Measurements from ENCODE around the gene CD79B. TPM values are rescaled to one million over a fixed set of nuclear protein-coding genes. Genes with fewer than 3 reads are reported as not detected.
"Not testable (repeated sequence)": the region's sequence is repeated elsewhere in the genome, so short reads cannot be mapped to it uniquely, and the experiment has no call there.

CD79B gene
- total RNA-seq, 2 experiments from 2014 or later = 479 to 751 TPM

DNA sequence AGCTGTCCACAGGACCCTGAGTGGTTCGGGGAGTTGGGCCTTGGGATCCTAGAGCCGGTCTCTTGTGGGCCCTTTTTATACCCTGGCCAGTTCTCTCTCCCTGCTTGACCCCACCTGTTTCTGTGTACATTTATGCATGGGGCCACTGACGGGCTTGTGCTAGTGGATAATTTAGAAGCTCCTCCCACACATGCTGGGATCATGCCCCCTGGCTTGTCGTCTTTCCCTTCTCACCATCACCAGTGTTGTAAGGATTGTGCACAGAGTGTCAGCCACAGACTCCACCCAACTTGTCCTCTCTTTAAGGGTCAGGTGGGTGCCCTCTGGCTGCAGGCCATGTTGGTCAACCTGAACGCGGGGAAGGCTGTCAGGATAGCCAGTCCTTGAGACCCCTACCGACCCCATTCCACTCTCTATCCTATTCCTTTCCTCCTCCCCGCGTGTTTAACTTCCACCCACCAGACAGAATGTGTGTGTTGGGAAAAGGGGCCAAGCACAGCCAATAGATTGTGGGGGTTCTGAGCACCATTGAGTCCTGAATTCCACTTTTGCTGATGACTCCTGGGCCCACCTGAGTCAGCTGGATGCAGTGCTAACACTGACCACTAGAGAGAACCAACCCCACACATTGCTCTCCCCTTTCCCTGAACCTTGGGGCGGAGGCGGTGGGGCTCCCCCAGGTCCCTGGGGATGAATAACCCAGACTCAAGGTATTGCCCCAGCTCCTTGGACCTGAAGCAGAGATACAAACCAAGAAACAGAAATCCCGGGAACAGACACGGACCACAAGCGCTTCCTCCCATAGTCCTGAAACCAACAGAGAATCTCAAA is 35.4 kb downstream of the CD79B start, which contains the start of gene CSH1:
Gene CSH1, minus strand, starts transcription at position 51 of the 831 bp plus-strand sequence. CDS start 63 bp downstream, outside the sequence.
- H3K36me3 ChIP-seq (ENCODE audit: insufficient read depth, low read length); H3K9me2 ChIP-seq (ENCODE audit: insufficient read depth, low read length); H3K9me3 ChIP-seq (ENCODE audit: low read length); H3K4me2 ChIP-seq (ENCODE audit: low read length); H3K4me3 ChIP-seq (ENCODE audit: low read depth, low read length, poor library complexity, severe bottlenecking); H3K4me1 ChIP-seq (ENCODE audit: insufficient read depth, low read length, poor library complexity, severe bottlenecking); H3K79me2 ChIP-seq (ENCODE audit: insufficient read depth, low read depth, low read length); POLR2A ChIA-PET; CTCF ChIA-PET (ENCODE audit: unreplicated experiment); DNase-seq (ENCODE audit: low spot score); H3K27ac ChIP-seq (ENCODE audit: low read depth, low read length, poor library complexity, severe bottlenecking); intact Hi-C loops (cut with micrococcal nuclease; ENCODE audit: unreplicated experiment); H2AFZ ChIP-seq (ENCODE audit: low read length); H4K20me1 ChIP-seq (ENCODE audit: insufficient read depth, low read length); BruUV-seq (replicated peaks): not testable (repeated sequence)

- DNase-seq (ENCODE audit: low spot score); H2AFZ ChIP-seq (ENCODE audit: low read length); H3K4me3 ChIP-seq (ENCODE audit: low read depth, low read length, poor library complexity, severe bottlenecking); CTCF ChIA-PET (ENCODE audit: unreplicated experiment); BruUV-seq (replicated peaks); H3K4me1 ChIP-seq (ENCODE audit: insufficient read depth, low read length, poor library complexity, severe bottlenecking); H3K9me3 ChIP-seq (ENCODE audit: low read length); POLR2A ChIA-PET; H4K20me1 ChIP-seq (ENCODE audit: insufficient read depth, low read length); H3K27ac ChIP-seq (ENCODE audit: low read depth, low read length, poor library complexity, severe bottlenecking); H3K79me2 ChIP-seq (ENCODE audit: insufficient read depth, low read depth, low read length); H3K4me2 ChIP-seq (ENCODE audit: low read length); H3K9me2 ChIP-seq (ENCODE audit: insufficient read depth, low read length); H3K36me3 ChIP-seq (ENCODE audit: insufficient read depth, low read length): not testable (repeated sequence)
- intact Hi-C loops (cut with micrococcal nuclease; ENCODE audit: unreplicated experiment) = loop anchor here (5.0 kb wide), 1 partner anchor 97 kb away; no protein-coding TSS in a partner anchor
Observed at GRCh38 chr17:63894821-63895220, 37.3 kb downstream of the CD79B start.

- H3K79me2 ChIP-seq (ENCODE audit: insufficient read depth, low read depth, low read length); H3K4me2 ChIP-seq (ENCODE audit: low read length); DNase-seq (ENCODE audit: low spot score); H3K9me3 ChIP-seq (ENCODE audit: low read length); BruUV-seq (replicated peaks); H2AFZ ChIP-seq (ENCODE audit: low read length); POLR2A ChIA-PET; H3K27ac ChIP-seq (ENCODE audit: low read depth, low read length, poor library complexity, severe bottlenecking); H4K20me1 ChIP-seq (ENCODE audit: insufficient read depth, low read length); H3K9me2 ChIP-seq (ENCODE audit: insufficient read depth, low read length); H3K36me3 ChIP-seq (ENCODE audit: insufficient read depth, low read length); H3K4me3 ChIP-seq (ENCODE audit: low read depth, low read length, poor library complexity, severe bottlenecking); CTCF ChIA-PET (ENCODE audit: unreplicated experiment); H3K4me1 ChIP-seq (ENCODE audit: insufficient read depth, low read length, poor library complexity, severe bottlenecking): not testable (repeated sequence)
- intact Hi-C loops (cut with micrococcal nuclease; ENCODE audit: unreplicated experiment) = loop anchor here (5.0 kb wide), 1 partner anchor 98 kb away; no protein-coding TSS in a partner anchor
Observed at GRCh38 chr17:63894021-63894420, 38.1 kb downstream of the CD79B start.

- not testable (repeated sequence) for BruUV-seq (replicated peaks)
Observed at GRCh38 chr17:63892316-63893037, 39.7 kb downstream of the CD79B start.

More at GRCh38 chr17:63892316-63893037, 39.7 kb downstream of the CD79B start:
- DNase-seq (ENCODE audit: low spot score) = peak; percentile 29
- CTCF ChIA-PET (ENCODE audit: unreplicated experiment); POLR2A ChIA-PET; H2AFZ ChIP-seq (ENCODE audit: low read length); H3K4me1 ChIP-seq (ENCODE audit: insufficient read depth, low read length, poor library complexity, severe bottlenecking); H4K20me1 ChIP-seq (ENCODE audit: insufficient read depth, low read length); H3K79me2 ChIP-seq (ENCODE audit: insufficient read depth, low read depth, low read length); H3K4me3 ChIP-seq (ENCODE audit: low read depth, low read length, poor library complexity, severe bottlenecking); H3K27ac ChIP-seq (ENCODE audit: low read depth, low read length, poor library complexity, severe bottlenecking); H3K9me3 ChIP-seq (ENCODE audit: low read length); H3K9me2 ChIP-seq (ENCODE audit: insufficient read depth, low read length); H3K4me2 ChIP-seq (ENCODE audit: low read length); H3K36me3 ChIP-seq (ENCODE audit: insufficient read depth, low read length): not testable (repeated sequence)
- intact Hi-C loops (cut with micrococcal nuclease; ENCODE audit: unreplicated experiment) = loop anchor here (5.0 kb wide), 1 partner anchor 100 kb away; no protein-coding TSS in a partner anchor
- peak; percentile 67 for TF ChIP-seq CTCF (conservative IDR thresholded peaks at IDR 0.05; ENCODE audit: low read length)

Measured in OCI-LY7 (cell line).